ENCODE results near the gene ANO8.

ANO8 gene

DNA sequence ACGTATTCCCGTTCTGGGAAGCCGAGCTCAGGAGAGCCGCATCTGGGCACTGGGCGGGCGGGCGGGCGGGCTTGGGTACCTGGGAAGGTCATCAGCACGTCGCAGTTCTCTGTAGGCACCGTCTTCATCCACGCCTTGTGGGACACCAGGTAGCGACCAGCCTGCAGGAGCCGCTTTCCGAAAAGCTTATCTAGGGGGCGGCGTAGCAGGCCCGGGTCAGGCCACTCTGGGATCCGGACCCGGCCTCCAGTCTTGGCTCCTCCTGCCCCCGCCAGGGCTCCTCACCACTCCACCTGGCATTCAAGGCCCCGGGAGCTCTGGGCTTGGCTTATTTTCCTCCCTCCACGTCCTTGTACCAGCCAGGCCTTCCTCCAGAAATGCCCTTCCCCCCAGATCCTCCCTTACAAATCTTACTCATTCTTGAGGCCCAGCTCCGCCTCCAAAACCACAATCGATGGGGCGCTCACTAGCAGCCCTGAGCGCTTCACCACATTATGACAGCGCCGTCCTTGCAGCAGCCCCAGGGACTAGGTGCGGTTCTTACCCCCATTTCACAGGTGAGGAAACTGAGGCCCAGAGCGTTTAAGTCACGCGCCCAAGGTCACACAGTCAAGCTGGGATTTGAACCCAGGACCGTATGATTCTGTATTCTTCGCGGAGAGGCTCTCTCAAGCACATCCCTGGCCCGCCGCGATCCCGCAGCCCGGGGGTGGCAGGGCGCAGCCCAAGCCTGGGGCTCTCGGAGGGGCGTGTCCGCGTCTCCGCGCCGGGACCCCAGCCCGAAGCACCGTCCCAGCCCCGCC lies 843 bp downstream of the ANO8 start:
- no peaks in the 10 kb centered on the region for H3K9me2 ChIP-seq (replicated peaks; ENCODE audit: insufficient read depth, low read length)
- H4K20me1 ChIP-seq (ENCODE audit: low read depth, low read length) = no peaks in the 10 kb centered on the region
- H3K9me3 ChIP-seq (ENCODE audit: insufficient read depth, low read length) = no peaks in the 10 kb centered on the region
- 0 out of 2 replicates have a peak, but pooled peaks cover 3% of the 10 kb centered on the region for H3F3A ChIP-seq (ENCODE audit: insufficient read depth)
- H3K9ac ChIP-seq (ENCODE audit: low read length) = peak overlapping the region; percentile 75
- no peaks in the 10 kb centered on the region for H3K27me3 ChIP-seq (ENCODE audit: low read length)
- peaks cover 10% of the 10 kb centered on the region; the same call in 1 of the 2 replicates for H3K79me2 ChIP-seq (ENCODE audit: insufficient read depth, low read length)
- peak overlapping the region; percentile 87 for H3K4me2 ChIP-seq (ENCODE audit: low read depth, low read length, poor library complexity, severe bottlenecking)
- no peaks in the 10 kb centered on the region for H3K36me3 ChIP-seq (ENCODE audit: low read length)
- H2AFZ ChIP-seq (ENCODE audit: low read depth, low read length, severe bottlenecking) = peak overlapping the region; percentile 86
- peak overlapping the region; percentile 73 for H3K4me3 ChIP-seq (ENCODE audit: insufficient read depth, low read length, poor library complexity, severe bottlenecking)
- TF ChIP-seq, protein P1, sequence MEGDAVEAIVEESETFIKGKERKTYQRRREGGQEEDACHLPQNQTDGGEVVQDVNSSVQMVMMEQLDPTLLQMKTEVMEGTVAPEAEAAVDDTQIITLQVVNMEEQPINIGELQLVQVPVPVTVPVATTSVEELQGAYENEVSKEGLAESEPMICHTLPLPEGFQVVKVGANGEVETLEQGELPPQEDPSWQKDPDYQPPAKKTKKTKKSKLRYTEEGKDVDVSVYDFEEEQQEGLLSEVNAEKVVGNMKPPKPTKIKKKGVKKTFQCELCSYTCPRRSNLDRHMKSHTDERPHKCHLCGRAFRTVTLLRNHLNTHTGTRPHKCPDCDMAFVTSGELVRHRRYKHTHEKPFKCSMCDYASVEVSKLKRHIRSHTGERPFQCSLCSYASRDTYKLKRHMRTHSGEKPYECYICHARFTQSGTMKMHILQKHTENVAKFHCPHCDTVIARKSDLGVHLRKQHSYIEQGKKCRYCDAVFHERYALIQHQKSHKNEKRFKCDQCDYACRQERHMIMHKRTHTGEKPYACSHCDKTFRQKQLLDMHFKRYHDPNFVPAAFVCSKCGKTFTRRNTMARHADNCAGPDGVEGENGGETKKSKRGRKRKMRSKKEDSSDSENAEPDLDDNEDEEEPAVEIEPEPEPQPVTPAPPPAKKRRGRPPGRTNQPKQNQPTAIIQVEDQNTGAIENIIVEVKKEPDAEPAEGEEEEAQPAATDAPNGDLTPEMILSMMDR (IDR thresholded peaks at IDR 0.05; ENCODE audit: insufficient read depth, low read length, poor library complexity, severe bottlenecking) = no peak
- no peak for TF ChIP-seq EZH2phosphoT487 (conservative IDR thresholded peaks at IDR 0.05; ENCODE audit: low read length)
- no peak overlapping the region for H3K27ac ChIP-seq (ENCODE audit: low read depth, low read length)

DNA sequence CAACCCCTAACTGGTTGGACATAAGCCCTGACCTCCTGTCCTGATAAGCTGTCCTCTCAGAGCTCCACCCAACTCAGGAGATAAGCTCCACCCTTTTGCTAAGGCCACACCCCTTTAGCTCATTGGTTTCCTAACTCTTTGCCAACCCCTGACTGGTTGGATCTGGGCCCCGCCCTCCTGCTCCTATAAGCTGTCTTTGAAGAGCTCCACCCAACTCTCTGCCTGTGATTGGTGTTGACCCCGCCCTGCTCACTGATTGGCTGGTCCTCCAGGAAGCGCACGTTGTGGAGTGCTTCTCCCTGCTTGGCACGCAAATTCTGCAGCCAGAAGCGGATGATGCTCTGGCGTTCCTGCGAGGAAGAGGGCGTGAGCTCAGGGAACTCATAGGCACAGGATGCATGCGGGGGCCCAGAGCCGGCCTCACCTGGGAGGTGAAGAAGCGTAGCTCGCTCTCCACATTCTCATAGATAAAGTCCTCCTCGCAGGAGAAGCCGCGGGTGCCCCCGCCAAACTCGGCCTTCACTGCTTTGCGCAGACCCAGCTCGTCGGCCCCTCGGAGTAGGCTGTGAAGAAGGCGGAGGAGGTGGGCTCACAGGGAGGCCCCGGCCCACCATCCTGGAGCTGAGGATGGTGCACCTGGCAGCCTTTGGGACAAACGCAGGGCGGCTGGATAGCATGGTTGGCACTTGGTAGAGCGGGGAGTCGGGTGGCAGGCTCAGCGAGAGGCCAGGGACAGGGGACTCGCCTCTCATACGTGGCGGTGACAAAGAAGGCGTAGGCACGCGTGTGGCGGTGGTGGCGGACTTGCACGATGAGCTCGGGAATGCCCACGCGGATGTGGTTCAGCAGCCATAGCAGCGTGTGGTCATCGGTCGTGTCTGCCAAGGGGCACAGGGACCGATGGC lies 1.7 kb downstream of the ANO8 start:
- Histone ChIP-seq H3K4me2 (ENCODE audit: low read depth, low read length, poor library complexity, severe bottlenecking) (no peak overlapping the region), H3K4me3 (ENCODE audit: insufficient read depth, low read length, poor library complexity, severe bottlenecking) (no peak overlapping the region), H3K27me3 (ENCODE audit: low read length) (no peaks in the 10 kb centered on the region), H4K20me1 (ENCODE audit: low read depth, low read length) (no peaks in the 10 kb centered on the region), H2AFZ (ENCODE audit: low read depth, low read length, severe bottlenecking) (no peak overlapping the region), H3K36me3 (ENCODE audit: low read length) (no peaks in the 10 kb centered on the region), H3K9me2 (replicated peaks; ENCODE audit: insufficient read depth, low read length) (no peaks in the 10 kb centered on the region), H3K79me2 (ENCODE audit: insufficient read depth, low read length) (peaks cover 5% of the 10 kb centered on the region; the same call in 1 of the 2 replicates), H3F3A (ENCODE audit: insufficient read depth) (0 out of 2 replicates have a peak, but pooled peaks cover 3% of the 10 kb centered on the region), H3K9ac (ENCODE audit: low read length) (no peak overlapping the region), H3K9me3 (ENCODE audit: insufficient read depth, low read length) (no peaks in the 10 kb centered on the region), H3K27ac (ENCODE audit: low read depth, low read length) (no peak overlapping the region)
- TF ChIP-seq, protein P1 (IDR thresholded peaks at IDR 0.05; ENCODE audit: insufficient read depth, low read length, poor library complexity, severe bottlenecking) = no peak
- TF ChIP-seq EZH2phosphoT487 (conservative IDR thresholded peaks at IDR 0.05; ENCODE audit: low read length) = no peak

DNA sequence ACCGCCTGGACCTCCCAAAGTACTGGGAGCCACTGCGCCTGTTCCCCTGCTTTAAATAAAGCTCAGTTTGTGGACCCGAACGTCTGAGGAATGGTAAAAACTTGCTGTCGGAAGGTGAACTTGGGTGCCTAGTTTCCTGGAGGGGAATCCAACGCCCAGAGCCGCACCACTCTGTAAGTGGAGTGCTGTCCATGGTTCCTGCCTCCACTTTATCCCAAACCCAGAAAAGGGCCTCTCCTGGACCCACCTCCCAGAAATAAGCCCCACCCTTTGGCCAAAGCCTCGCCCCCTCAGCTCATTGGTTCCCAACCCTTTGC lies 2.3 kb downstream of the ANO8 start:
- Histone ChIP-seq H3K9me3 (ENCODE audit: insufficient read depth, low read length) (no peaks in the 10 kb centered on the region), H3K27me3 (ENCODE audit: low read length) (no peaks in the 10 kb centered on the region), H3K4me2 (ENCODE audit: low read depth, low read length, poor library complexity, severe bottlenecking) (no peak overlapping the region), H2AFZ (ENCODE audit: low read depth, low read length, severe bottlenecking) (no peak overlapping the region), H3K4me3 (ENCODE audit: insufficient read depth, low read length, poor library complexity, severe bottlenecking) (no peak overlapping the region), H3K9ac (ENCODE audit: low read length) (no peak overlapping the region), H4K20me1 (ENCODE audit: low read depth, low read length) (no peaks in the 10 kb centered on the region), H3K9me2 (replicated peaks; ENCODE audit: insufficient read depth, low read length) (no peaks in the 10 kb centered on the region), H3F3A (ENCODE audit: insufficient read depth) (0 out of 2 replicates have a peak, but pooled peaks cover 3% of the 10 kb centered on the region), H3K27ac (ENCODE audit: low read depth, low read length) (no peak overlapping the region), H3K36me3 (ENCODE audit: low read length) (no peaks in the 10 kb centered on the region), H3K79me2 (ENCODE audit: insufficient read depth, low read length) (peaks cover 3% of the 10 kb centered on the region; the same call in 1 of the 2 replicates)
- no peak for TF ChIP-seq EZH2phosphoT487 (conservative IDR thresholded peaks at IDR 0.05; ENCODE audit: low read length)
- TF ChIP-seq, protein P1 (IDR thresholded peaks at IDR 0.05; ENCODE audit: insufficient read depth, low read length, poor library complexity, severe bottlenecking) = no peak

Measured in SU-DHL-6 (cell line).